ENCODE data around the gene ZDHHC11B. TPM values are rescaled to one million over a fixed set of nuclear protein-coding genes. Genes with fewer than 3 reads are reported as not detected.

The ZDHHC11B gene
- total and polyA plus RNA-seq, 8 donors = 0.93 to 42.4 (median 8.6) TPM

GRCh38 chr5:664343-664993 is 120.1 kb downstream of the ZDHHC11B start:
- Histone ChIP-seq H3K36me3 (peaks cover 0 to 75% (median 69%) of the 10 kb centered on the region in 4 donors), H3K4me3 (peak overlapping the region in 2 of 4 donors; percentile 5), H3K27ac (peak overlapping the region; percentile 51 to 82 (median 70)), H3K4me1 (peaks cover 0 to 27% (median 22%) of the 10 kb centered on the region in 4 donors), H3K9me3 (no peaks in the 10 kb centered on the region), H3K27me3 (no peaks in the 10 kb centered on the region)
- intact Hi-C loops (cut with DNase I; ENCODE audit: low total_unique reads) = no loop called here
- peak in 2 of 3 donors; percentile 36 to 65 for TF ChIP-seq POLR2AphosphoS5 (IDR thresholded peaks at IDR 0.05)
- TF ChIP-seq POLR2A (IDR thresholded peaks at IDR 0.05) = no peak
- TF ChIP-seq, protein P1, sequence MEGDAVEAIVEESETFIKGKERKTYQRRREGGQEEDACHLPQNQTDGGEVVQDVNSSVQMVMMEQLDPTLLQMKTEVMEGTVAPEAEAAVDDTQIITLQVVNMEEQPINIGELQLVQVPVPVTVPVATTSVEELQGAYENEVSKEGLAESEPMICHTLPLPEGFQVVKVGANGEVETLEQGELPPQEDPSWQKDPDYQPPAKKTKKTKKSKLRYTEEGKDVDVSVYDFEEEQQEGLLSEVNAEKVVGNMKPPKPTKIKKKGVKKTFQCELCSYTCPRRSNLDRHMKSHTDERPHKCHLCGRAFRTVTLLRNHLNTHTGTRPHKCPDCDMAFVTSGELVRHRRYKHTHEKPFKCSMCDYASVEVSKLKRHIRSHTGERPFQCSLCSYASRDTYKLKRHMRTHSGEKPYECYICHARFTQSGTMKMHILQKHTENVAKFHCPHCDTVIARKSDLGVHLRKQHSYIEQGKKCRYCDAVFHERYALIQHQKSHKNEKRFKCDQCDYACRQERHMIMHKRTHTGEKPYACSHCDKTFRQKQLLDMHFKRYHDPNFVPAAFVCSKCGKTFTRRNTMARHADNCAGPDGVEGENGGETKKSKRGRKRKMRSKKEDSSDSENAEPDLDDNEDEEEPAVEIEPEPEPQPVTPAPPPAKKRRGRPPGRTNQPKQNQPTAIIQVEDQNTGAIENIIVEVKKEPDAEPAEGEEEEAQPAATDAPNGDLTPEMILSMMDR (IDR thresholded peaks at IDR 0.05) = peak in 3 of 7 experiments; percentile 2 to 35 (median 24)
- no peak for TF ChIP-seq EP300 (IDR thresholded peaks at IDR 0.05)
- DNase-seq = peak in 1 of 2 donors; percentile 92
- WGBS, 5 donors = 47 to 61% (median 51%) methylated on average over 10 to 24 of the region's 24 CpGs

GRCh38 chr5:663436-664342 is 120.8 kb downstream of the ZDHHC11B start:
- Histone ChIP-seq H3K9me3 (no peaks in the 10 kb centered on the region), H3K4me1 (peaks cover 0 to 20% (median 17%) of the 10 kb centered on the region in 4 donors), H3K36me3 (peaks cover 0 to 81% (median 76%) of the 10 kb centered on the region in 4 donors), H3K27ac (peak overlapping the region; percentile 51 to 82 (median 70)), H3K4me3 (peak overlapping the region in 2 of 4 donors; percentile 5), H3K27me3 (no peaks in the 10 kb centered on the region)
- intact Hi-C loops (cut with DNase I; ENCODE audit: low total_unique reads) = no loop called here
- 47 to 70% (median 67%) methylated on average over 23 to 38 of the region's 38 CpGs for WGBS, 5 donors
- DNase-seq = peak in 1 of 2 donors; percentile 89
- TF ChIP-seq, protein P1 (IDR thresholded peaks at IDR 0.05) = peak in 1 of 7 experiments; percentile 4
- TF ChIP-seq POLR2AphosphoS5 (IDR thresholded peaks at IDR 0.05) = peak in 2 of 3 donors; percentile 31 to 61
- TF ChIP-seq POLR2A (IDR thresholded peaks at IDR 0.05) = no peak
- TF ChIP-seq EP300 (IDR thresholded peaks at IDR 0.05) = no peak

DNA sequence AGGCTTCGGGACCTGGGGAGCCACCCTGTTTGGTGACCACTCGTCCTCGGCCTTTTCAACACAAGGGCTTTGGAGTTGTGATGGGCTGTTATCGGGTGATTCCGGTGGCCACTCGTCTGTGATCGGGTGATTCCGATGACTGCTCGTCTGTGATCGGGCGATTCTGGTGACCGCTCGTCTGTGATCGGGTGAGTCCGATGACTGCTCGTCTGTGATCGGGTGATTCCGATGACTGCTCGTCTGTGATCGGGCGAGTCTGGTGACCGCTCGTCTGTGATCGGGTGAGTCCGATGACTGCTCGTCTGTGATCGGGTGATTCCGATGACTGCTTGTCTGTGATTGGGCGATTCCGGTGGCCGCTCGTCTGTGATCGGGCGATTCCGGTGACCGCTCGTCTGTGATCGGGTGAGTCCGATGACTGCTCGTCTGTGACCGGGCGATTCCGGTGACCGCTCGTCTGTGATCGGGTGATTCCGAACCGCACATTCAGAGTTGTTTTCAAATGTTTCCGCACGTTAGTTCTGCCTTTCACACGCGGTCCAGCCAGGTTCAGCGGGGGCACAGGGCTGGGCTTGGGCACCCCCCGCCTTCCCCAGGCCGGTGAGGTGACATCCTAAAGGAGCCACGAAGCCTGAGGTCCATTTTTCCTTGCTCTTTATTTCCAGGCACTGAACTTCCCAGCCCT is 121.6 kb downstream of the ZDHHC11B start:
- peaks cover 0 to 20% (median 16%) of the 10 kb centered on the region in 4 donors for H3K4me1 ChIP-seq
- TF ChIP-seq EP300 (IDR thresholded peaks at IDR 0.05) = no peak
- TF ChIP-seq POLR2A (IDR thresholded peaks at IDR 0.05) = no peak
- TF ChIP-seq, protein P1 (IDR thresholded peaks at IDR 0.05) = no peak
- no peak for TF ChIP-seq POLR2AphosphoS5 (IDR thresholded peaks at IDR 0.05)
- H3K27me3 ChIP-seq = no peaks in the 10 kb centered on the region
- 91 to 98% (median 96%) methylated on average over 50 to 56 of the region's 56 CpGs for WGBS, 5 donors
- H3K27ac ChIP-seq = peak overlapping the region in 1 of 5 donors; percentile 70
- no peaks in the 10 kb centered on the region for H3K9me3 ChIP-seq
- no peak for DNase-seq
- no peak overlapping the region for H3K4me3 ChIP-seq
- H3K36me3 ChIP-seq = peaks cover 3 to 82% (median 79%) of the 10 kb centered on the region in 4 donors
- intact Hi-C loops (cut with DNase I; ENCODE audit: low total_unique reads) = no loop called here

Data from stomach (tissue), 9 donors.